ENCODE measurements around the gene ST3GAL3.

GRCh38 chr1:43668956-43669355, 38.4 kb upstream of the ST3GAL3 start:
- TF ChIP-seq CEBPB (IDR thresholded peaks at IDR 0.05; ENCODE audit: borderline replicate concordance, low read depth, low read length) = no peak
- TF ChIP-seq JUN (CRISPR knock-in tag; IDR thresholded peaks at IDR 0.05) = no peak
- TF ChIP-seq CHD4 (IDR thresholded peaks at IDR 0.05; ENCODE audit: borderline replicate concordance, low read length) = no peak
- TF ChIP-seq CTCF (CRISPR knock-in tag; IDR thresholded peaks at IDR 0.05) = no peak
- no peak for TF ChIP-seq JDP2 (CRISPR knock-in tag; IDR thresholded peaks at IDR 0.05; ENCODE audit: borderline replicate concordance)

Measured in HepG2 (cell line).